ENCODE data around the gene GFY.

Gene GFY, protein sequence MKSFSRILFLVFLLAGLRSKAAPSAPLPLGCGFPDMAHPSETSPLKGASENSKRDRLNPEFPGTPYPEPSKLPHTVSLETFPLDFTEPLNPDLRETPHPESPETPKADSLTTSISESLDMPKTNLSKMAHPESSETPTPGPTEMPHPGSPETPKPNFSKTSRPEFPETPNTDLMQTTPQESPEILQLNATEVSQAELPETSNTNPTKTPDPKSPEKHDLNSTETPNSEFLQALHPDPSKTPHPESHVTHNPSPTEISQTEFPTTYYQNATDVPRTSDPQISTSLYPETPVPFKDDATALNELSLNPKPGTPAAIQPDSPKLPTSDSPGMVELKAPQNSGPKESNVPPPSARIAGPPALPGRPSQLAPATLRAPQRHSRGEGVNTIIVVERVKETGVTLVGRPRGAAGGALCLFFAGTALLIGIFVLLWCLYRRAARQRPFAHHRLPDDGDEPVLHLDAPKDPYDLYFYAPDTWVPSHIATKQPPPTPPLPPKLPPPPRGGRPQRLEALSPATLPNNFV

DNA sequence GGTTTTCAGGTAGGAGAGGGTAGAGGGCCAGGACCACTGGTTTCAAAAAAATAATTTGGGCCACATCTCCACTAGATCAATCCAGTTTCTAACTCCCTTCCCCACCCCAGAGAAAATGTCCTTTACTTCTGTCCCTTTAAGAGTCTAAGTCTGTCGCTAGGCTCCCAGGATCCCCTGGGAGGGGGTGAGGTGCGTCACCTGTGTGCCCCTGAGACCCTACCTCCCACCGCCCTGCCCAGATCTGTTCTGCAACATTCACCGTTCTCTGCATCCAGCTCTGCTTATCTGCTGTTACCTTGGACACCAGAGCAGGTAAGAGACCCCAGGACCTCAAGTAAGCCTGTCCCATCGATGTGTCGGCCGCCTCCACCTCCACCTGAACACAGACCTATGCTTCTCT lies at the start of gene GFY:
Gene GFY (plus strand): TSS at position 211 of the 400 bp plus-strand sequence. CDS start 1,043 bp downstream, outside the sequence.
- H3K9me3 ChIP-seq (ENCODE audit: insufficient read depth, low read depth, low read length): no peaks in the 10 kb centered on the region
- H3K4me3 ChIP-seq (ENCODE audit: low read length): peak within 1 kb of the TSS; percentile 45
- H3K4me1 ChIP-seq (ENCODE audit: insufficient read depth, low read length): peaks cover 13% of the 10 kb centered on the region; the same call in 1 of the 2 replicates
- peaks cover 96% of the 10 kb centered on the region for H3K27me3 ChIP-seq (ENCODE audit: insufficient read depth, low read length)
- H3K9ac ChIP-seq (ENCODE audit: low read depth, low read length): no peak within 1 kb of the TSS
- H3K27ac ChIP-seq (ENCODE audit: low read length): no peak within 1 kb of the TSS
- H3K36me3 ChIP-seq (ENCODE audit: insufficient read depth, low read depth, low read length): no peaks in the 10 kb centered on the region

DNA sequence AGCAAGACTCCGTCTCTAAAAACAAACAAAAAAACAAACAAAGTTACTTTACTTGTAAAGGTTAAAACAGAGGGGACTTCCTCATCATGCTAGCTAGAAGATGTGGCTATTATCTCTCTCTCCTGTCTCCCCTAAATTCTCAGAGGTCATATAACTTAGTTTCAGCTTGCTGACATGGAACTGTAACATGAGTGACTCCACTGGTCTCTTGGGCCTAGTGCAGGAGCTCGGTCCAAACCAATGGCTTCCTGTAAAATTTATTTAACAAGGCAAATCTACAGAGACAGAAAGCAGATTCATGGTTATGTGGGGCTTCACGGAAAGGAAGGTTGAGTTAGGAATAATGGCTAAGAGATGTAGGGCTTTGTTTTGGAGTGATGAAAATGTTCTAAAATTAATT lies 46.7 kb upstream of the GFY start:
- Histone ChIP-seq H3K4me1 (ENCODE audit: insufficient read depth, low read length) (no peaks in the 10 kb centered on the region), H3K27me3 (ENCODE audit: insufficient read depth, low read length) (no peaks in the 10 kb centered on the region), H3K27ac (ENCODE audit: low read length) (no peak overlapping the region), H3K9ac (ENCODE audit: low read depth, low read length) (no peak overlapping the region), H3K36me3 (ENCODE audit: insufficient read depth, low read depth, low read length) (no peaks in the 10 kb centered on the region), H3K9me3 (ENCODE audit: insufficient read depth, low read depth, low read length) (peaks cover 5% of the 10 kb centered on the region), H3K4me3 (ENCODE audit: low read length) (no peak overlapping the region)

DNA sequence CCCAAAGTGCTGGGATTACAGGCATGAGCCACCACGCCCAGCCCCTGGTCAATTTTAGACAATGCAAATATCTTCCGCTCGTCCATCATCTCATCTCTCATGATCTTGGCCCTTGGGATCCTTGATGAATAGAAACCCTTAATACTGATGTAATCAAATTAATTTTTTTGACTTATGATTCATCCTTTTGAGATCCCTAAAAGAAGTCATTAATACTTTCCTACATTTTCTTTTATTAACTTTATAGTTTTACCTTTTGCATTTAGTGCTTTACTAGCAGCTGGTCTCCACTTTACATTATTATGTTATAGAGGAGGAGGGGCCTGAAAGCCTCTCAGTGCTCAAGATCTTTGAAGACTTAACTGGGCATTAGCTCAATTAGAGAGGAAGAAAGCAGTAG lies 44.8 kb upstream of the GFY start:
- H3K36me3 ChIP-seq (ENCODE audit: insufficient read depth, low read depth, low read length): no peaks in the 10 kb centered on the region
- H3K4me1 ChIP-seq (ENCODE audit: insufficient read depth, low read length): no peaks in the 10 kb centered on the region
- no peak overlapping the region for H3K4me3 ChIP-seq (ENCODE audit: low read length)
- H3K27ac ChIP-seq (ENCODE audit: low read length): no peak overlapping the region
- no peak overlapping the region for H3K9ac ChIP-seq (ENCODE audit: low read depth, low read length)
- H3K9me3 ChIP-seq (ENCODE audit: insufficient read depth, low read depth, low read length): peaks cover 5% of the 10 kb centered on the region
- no peaks in the 10 kb centered on the region for H3K27me3 ChIP-seq (ENCODE audit: insufficient read depth, low read length)

DNA sequence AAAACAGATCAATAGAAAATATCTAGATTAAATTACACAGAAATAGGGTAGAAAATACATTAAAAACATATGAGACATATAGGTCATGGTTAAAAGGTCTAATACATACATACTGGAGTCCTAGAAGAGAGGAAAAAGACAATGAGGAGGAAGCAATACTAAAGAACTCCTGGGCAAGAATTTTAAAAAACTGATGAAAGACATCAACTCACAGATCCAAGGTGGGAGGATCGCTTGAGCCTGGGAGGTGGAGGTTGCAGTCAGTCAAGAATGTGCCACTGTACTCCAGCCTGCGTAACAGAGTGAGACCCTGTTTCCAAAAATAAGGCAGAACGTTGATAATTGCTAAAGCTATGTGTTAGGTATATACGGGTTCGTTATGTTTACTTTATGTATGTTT lies 42.5 kb upstream of the GFY start:
- Histone ChIP-seq H3K9me3 (ENCODE audit: insufficient read depth, low read depth, low read length) (peaks cover 5% of the 10 kb centered on the region), H3K27ac (ENCODE audit: low read length) (no peak overlapping the region), H3K4me1 (ENCODE audit: insufficient read depth, low read length) (no peaks in the 10 kb centered on the region), H3K27me3 (ENCODE audit: insufficient read depth, low read length) (no peaks in the 10 kb centered on the region), H3K36me3 (ENCODE audit: insufficient read depth, low read depth, low read length) (no peaks in the 10 kb centered on the region), H3K9ac (ENCODE audit: low read depth, low read length) (no peak overlapping the region), H3K4me3 (ENCODE audit: low read length) (no peak overlapping the region)

DNA sequence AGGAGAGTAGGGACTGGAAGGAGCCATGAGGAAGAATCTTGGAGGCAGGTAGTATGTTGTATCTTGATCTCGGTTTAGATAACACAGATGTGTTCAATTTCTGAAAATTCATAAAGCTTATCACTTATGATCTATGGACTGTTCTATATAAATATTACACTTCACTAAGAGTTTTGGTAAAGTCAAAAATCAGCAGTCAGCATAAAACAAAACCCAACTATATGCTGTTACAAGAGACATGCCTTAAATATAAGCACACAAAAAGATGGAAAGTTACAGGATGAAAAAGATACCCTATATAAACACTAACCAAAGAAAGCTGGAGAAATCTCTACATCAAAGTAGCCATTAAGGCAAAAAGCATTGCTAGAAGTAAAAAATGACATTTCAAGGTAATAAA lies 41.6 kb upstream of the GFY start:
- H3K4me3 ChIP-seq (ENCODE audit: low read length): no peak overlapping the region
- no peak overlapping the region for H3K27ac ChIP-seq (ENCODE audit: low read length)
- H3K9ac ChIP-seq (ENCODE audit: low read depth, low read length): no peak overlapping the region
- no peaks in the 10 kb centered on the region for H3K36me3 ChIP-seq (ENCODE audit: insufficient read depth, low read depth, low read length)
- peaks cover 5% of the 10 kb centered on the region for H3K9me3 ChIP-seq (ENCODE audit: insufficient read depth, low read depth, low read length)
- no peaks in the 10 kb centered on the region for H3K4me1 ChIP-seq (ENCODE audit: insufficient read depth, low read length)
- no peaks in the 10 kb centered on the region for H3K27me3 ChIP-seq (ENCODE audit: insufficient read depth, low read length)

DNA sequence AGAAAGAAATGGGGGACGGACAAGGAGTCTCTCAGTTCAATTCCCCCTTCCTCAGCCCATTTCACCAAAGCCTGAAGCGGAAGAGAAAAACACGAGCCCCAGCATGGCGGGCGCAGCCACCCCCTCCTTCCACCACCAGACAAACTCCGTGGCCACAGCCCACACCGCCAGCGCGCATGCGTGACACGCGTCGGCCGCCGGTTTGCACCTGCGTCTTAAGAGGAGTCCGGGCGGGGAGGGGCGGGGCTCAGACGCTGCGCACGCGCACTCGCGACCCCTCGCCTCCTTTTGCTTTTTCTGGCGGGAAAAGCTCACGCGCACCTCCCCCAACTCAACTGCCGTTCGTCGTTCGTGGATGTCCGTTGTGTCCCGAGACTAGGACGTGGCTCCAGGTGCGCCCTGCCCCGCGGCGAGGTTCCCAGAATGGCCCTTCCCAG lies 37.2 kb upstream of the GFY start, which contains the start of gene KASH5:
Gene KASH5 (plus strand): TSS at position 314 of the 437 bp plus-strand sequence. CDS start 2,635 bp downstream, outside the sequence.
- Histone ChIP-seq H3K9ac (ENCODE audit: low read depth, low read length) (no peak within 1 kb of the TSS), H3K4me3 (ENCODE audit: low read length) (no peak within 1 kb of the TSS), H3K4me1 (ENCODE audit: insufficient read depth, low read length) (no peaks in the 10 kb centered on the region), H3K9me3 (ENCODE audit: insufficient read depth, low read depth, low read length) (no peaks in the 10 kb centered on the region), H3K36me3 (ENCODE audit: insufficient read depth, low read depth, low read length) (no peaks in the 10 kb centered on the region), H3K27me3 (ENCODE audit: insufficient read depth, low read length) (no peaks in the 10 kb centered on the region), H3K27ac (ENCODE audit: low read length) (no peak within 1 kb of the TSS)

DNA sequence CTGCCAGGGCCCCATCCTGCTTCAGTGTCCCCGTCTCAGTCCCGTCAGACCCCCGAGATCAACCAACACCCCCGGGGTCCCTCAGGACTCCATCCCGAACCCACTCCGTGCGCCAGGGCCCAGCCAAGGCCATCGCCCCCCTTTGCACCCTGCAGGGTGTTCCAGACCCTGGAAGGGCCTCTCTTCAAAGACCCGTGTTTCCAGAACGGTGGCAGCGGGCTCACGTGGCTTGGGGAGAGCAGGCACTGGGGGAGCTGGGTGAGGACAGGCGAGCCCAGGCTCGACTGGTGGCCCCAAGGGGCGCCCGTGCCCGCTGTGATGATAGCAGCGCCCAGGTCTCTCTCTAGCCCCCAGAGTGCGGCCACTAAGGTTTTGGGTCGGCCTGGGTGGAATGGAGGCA lies 35.8 kb upstream of the GFY start:
- no peak overlapping the region for H3K27ac ChIP-seq (ENCODE audit: low read length)
- H3K36me3 ChIP-seq (ENCODE audit: insufficient read depth, low read depth, low read length): no peaks in the 10 kb centered on the region
- H3K9ac ChIP-seq (ENCODE audit: low read depth, low read length): no peak overlapping the region
- no peak overlapping the region for H3K4me3 ChIP-seq (ENCODE audit: low read length)
- no peaks in the 10 kb centered on the region for H3K9me3 ChIP-seq (ENCODE audit: insufficient read depth, low read depth, low read length)
- H3K27me3 ChIP-seq (ENCODE audit: insufficient read depth, low read length): no peaks in the 10 kb centered on the region
- H3K4me1 ChIP-seq (ENCODE audit: insufficient read depth, low read length): peaks cover 4% of the 10 kb centered on the region; the same call in 1 of the 2 replicates

DNA sequence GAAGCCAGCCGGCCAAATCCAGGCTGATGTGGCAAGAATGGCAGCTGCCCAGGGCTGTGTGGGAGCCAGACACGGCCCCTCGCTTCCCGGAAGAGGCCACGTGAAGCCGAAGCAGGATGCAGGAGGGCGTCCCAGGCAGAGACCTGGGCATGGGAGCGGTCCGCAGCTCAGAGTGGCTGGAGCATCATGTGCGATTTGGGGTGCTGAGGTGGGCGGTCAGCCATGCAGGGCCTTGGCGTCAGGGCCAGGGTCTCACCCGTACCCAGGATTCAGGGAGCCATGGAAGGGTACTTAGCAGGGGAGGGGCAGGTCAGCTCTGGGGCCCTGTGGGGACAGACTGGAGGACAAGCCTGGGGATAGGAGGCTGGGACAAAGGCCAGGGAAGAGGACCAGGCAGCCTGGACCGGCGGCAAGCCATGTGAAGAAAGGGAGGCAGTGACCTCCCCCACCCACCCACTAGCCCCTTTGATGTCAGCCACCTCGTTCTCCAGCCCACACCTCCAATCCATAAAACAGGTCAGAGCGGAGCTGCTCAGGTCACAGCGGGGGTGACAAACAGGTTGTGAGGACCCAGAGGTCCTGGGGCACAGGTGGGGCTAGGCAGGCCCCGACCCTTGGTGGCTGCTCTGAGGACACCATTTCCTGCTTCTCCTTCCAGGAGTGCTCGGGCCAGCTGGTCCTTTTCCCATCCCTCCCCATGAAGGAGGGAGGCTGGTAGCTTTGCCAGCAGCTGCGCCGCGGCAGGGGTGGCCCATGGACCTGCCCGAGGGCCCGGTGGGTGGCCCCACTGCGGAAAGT lies 34.9 kb upstream of the GFY start:
- Histone ChIP-seq H3K27me3 (ENCODE audit: insufficient read depth, low read length) (no peaks in the 10 kb centered on the region), H3K4me3 (ENCODE audit: low read length) (no peak overlapping the region), H3K9ac (ENCODE audit: low read depth, low read length) (no peak overlapping the region), H3K27ac (ENCODE audit: low read length) (no peak overlapping the region), H3K4me1 (ENCODE audit: insufficient read depth, low read length) (peaks cover 4% of the 10 kb centered on the region; the same call in 1 of the 2 replicates), H3K36me3 (ENCODE audit: insufficient read depth, low read depth, low read length) (no peaks in the 10 kb centered on the region), H3K9me3 (ENCODE audit: insufficient read depth, low read depth, low read length) (no peaks in the 10 kb centered on the region)

DNA sequence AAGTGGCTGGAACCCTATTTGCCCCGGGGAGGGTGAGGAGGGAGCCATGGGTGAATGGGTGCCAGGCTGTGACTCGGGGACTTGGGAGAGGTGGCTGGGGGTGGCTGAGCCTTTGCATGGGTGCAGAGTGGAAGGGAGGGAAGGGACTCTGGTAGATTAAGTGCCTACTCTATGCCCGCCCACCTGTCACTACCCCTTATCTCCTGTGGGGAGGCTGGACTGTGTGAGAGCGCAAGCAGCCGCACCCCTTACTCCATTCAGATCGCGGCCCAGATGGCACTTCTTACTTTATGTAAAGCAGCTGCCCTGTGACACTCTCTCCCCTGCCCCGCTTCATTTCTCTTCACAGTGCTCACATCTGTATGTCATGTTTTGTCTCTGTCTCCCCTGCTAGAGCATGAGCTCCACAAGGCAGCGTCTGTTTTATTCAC lies 34.2 kb upstream of the GFY start:
- H3K9me3 ChIP-seq (ENCODE audit: insufficient read depth, low read depth, low read length): no peaks in the 10 kb centered on the region
- H3K4me3 ChIP-seq (ENCODE audit: low read length): no peak overlapping the region
- no peak overlapping the region for H3K27ac ChIP-seq (ENCODE audit: low read length)
- H3K36me3 ChIP-seq (ENCODE audit: insufficient read depth, low read depth, low read length): no peaks in the 10 kb centered on the region
- H3K27me3 ChIP-seq (ENCODE audit: insufficient read depth, low read length): no peaks in the 10 kb centered on the region
- H3K9ac ChIP-seq (ENCODE audit: low read depth, low read length): no peak overlapping the region
- H3K4me1 ChIP-seq (ENCODE audit: insufficient read depth, low read length): peaks cover 4% of the 10 kb centered on the region; the same call in 1 of the 2 replicates

DNA sequence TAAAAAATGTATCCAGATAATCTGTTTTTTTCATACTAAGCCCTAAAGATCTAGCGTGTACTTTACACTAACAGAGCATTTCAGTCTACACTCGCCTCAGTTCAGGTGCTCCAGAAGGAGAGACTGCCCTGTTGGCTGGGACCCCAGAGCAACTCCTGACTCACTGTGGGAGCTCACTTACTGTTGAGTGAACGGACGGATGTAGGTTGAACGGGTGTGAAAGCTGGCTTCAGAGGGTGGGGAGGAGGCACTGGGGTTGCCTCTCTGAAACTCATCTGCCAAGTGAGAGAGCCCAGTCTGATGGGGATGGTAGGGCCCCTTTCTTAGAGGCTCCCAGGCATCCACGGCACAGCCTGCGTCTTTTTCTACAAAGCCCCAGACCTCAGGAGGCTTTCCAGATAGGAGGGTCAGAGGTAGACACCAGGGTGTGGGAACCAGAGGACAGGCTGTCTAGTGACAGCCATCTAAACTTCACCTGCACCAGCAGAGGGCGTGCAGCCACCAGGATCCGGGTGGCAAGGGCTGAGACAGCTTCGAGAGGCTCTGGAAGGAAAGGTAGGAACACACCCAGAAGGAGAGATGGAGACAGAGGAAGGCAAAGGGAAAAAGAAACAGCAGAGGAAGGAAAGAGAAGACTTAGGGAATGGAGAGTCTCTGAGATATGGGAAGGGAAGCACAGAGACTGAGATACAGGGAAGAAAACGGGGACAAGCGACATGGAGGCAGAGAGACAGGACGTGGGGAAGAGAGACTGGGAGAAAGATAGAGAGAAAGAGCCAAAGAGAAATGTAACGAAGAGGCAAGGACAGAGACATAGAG lies 33.4 kb upstream of the GFY start:
- Histone ChIP-seq H3K4me3 (ENCODE audit: low read length) (no peak overlapping the region), H3K36me3 (ENCODE audit: insufficient read depth, low read depth, low read length) (no peaks in the 10 kb centered on the region), H3K4me1 (ENCODE audit: insufficient read depth, low read length) (peaks cover 4% of the 10 kb centered on the region; the same call in 1 of the 2 replicates), H3K9me3 (ENCODE audit: insufficient read depth, low read depth, low read length) (no peaks in the 10 kb centered on the region), H3K27ac (ENCODE audit: low read length) (no peak overlapping the region), H3K9ac (ENCODE audit: low read depth, low read length) (no peak overlapping the region), H3K27me3 (ENCODE audit: insufficient read depth, low read length) (no peaks in the 10 kb centered on the region)

DNA sequence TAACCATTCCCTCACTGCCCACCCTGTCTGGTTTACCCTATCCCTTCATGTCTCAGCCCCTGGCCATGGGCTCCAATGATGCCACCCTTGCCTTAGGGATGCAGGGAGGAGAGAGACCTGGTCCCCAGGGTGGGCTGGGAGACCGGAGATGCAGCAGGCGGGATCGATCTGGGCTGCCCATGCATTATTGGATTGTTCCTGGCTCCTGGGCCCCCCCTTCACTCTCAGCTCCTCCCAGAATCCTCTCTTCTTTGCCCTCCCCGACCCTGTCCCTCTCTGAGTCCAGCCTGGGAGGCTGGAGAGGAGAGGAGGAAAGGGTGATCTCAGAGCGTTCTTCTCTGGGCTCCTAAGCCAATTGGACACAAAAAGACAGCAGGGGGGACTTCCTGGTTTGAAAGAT lies 31.3 kb upstream of the GFY start:
- no peak overlapping the region for H3K9ac ChIP-seq (ENCODE audit: low read depth, low read length)
- H3K27ac ChIP-seq (ENCODE audit: low read length): no peak overlapping the region

More for the DNA sequence above, 31.3 kb upstream of the GFY start:
- no peaks in the 10 kb centered on the region for H3K27me3 ChIP-seq (ENCODE audit: insufficient read depth, low read length)
- H3K9me3 ChIP-seq (ENCODE audit: insufficient read depth, low read depth, low read length): no peaks in the 10 kb centered on the region
- peaks cover 4% of the 10 kb centered on the region; the same call in 1 of the 2 replicates for H3K4me1 ChIP-seq (ENCODE audit: insufficient read depth, low read length)
- no peak overlapping the region for H3K4me3 ChIP-seq (ENCODE audit: low read length)
- H3K36me3 ChIP-seq (ENCODE audit: insufficient read depth, low read depth, low read length): no peaks in the 10 kb centered on the region

All from iPS-20b (cell line).